HUDEP-2 (cell line): ENCODE results near the gene DLG4.
"Not testable (repeated sequence)": the region's sequence is repeated elsewhere in the genome, so short reads cannot be mapped to it uniquely, and the experiment has no call there.

Source experiments
- DNase-seq, 76 experiments: peaks; one replicate each; lab custom pipeline; 2025; ENCODE audit not compliant: unreplicated experiment in 76 of 76; lab: John Stamatoyannopoulos, UW

DLG4 gene

GRCh38 chr17:7250695-7251627, 31.3 kb upstream of the DLG4 start:
- DNase-seq, result peak in 2 of 76 experiments; percentile 35 to 47

DNA sequence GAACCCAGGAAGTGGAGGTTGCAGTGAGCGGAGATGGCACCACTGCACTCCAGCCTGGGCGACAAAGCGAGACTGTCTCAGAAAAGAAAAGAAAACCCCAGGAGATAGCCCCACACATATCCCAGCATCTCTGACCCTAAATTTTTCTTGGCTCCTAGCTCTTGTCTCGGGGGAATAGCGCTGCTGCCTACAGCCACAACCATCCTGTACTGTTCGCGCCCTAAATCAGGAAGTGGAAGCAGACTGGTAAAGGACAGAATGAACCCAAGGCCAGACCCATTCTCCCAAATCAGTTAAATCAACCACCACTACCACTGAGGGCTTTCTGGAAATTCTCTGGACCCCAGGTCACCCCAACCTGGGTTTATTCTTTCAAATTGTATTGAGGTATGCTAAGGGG, 30.2 kb upstream of the DLG4 start:
- no peak for DNase-seq

- no peak for DNase-seq
These were observed 29.6 kb upstream of the DLG4 start for GRCh38 chr17:7249214-7249613.

- no peak for DNase-seq
These were observed 29.2 kb upstream of the DLG4 start for GRCh38 chr17:7248796-7249195.

DNA sequence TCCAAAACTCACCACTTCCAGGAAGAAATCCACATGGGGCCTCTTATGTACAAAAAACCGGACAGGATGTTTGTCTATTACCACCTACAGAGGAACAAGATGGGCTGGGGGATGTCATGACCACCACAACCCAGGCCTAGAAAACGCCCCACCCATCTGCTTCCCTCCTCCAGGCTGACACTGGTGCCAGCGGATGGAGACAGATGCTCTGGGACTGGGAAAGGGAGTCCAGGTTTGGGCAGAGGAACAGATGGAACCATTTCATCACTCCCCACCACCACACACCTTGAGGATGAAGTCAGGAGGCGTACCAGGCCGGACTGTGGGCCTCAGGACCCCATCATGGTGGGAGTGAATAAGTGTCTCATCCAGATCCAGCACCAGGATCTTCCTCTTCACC, 27.1 kb upstream of the DLG4 start:
- no peak for DNase-seq

DNA sequence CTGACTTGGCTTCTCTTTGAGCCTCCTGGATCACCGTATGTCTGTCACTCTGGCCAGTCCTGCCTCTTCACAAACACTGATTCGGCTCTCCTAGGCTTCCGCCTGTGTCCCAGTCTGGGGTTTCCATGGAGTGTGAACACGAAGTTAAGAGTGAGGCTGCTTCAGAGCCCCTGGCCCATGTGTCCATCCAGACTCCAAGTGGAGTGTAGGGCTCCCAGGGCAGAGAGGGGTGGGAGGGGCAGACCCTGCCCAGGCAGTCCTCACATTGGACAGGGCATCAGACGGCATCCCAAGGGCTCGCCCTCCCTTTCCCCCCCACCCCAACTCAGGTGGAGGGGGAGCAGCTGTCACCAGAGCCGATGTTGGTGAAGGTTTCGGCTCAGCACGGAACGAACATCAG, 24.2 kb upstream of the DLG4 start:
- DNase-seq, result not testable (repeated sequence)

- no peak for DNase-seq
These were observed 23.8 kb upstream of the DLG4 start for GRCh38 chr17:7243453-7243729.

DNA sequence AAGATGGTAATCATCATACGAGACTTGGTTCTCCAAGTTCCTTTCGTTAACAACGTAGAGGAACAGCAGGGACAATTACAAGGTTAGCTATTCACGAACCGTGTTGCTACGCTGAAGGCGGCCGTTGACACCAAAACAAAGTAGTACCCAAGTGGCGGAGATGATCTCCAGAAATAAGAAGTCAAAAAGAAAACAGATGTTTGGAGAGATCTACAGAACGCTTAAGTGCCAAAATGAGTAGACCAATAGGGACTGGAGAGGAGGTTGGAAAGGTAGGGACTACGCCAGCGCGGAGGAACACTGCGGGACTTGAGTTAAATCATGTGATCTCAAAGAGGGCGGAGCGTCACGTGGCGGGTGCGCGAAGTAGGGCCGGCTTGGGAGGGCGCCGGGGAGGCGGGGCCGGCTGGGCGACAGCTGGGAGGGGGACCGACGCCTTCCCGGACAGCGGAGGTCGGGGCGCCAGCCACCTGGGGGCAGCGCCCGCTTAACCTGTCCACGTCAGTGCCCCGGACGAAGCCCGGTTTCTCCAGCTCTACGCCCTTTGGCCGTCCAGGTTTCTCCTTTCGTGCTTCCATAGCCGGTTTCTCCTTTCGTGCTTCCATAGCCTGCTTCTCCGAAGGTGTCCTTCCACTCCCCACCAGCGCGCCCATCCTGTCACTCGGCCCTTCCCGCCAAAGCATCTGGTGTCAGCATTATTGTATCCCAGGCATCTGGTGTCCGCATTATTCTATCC, 23.2 kb upstream of the DLG4 start:
- DNase-seq, result peak in 74 of 76 experiments; percentile 21 to 94 (median 88)

- DNase-seq, result peak in 70 of 76 experiments; percentile 43 to 93 (median 86)
These were observed 22.4 kb upstream of the DLG4 start, which contains the start of gene GABARAP for GRCh38 chr17:7241783-7242716. TSS of gene GABARAP (minus strand) at chr17:7242449. CDS start at chr17:7242330, 119 bp downstream.

GRCh38 chr17:7241090-7241733, 21.6 kb upstream of the DLG4 start:
- DNase-seq, result no peak

GRCh38 chr17:7240375-7240774, 20.7 kb upstream of the DLG4 start:
- no peak for DNase-seq

GRCh38 chr17:7239091-7240027, 19.7 kb upstream of the DLG4 start, which contains the start of gene PHF23:
TSS of gene PHF23 (minus strand) at chr17:7239457. CDS start at chr17:7239279, 178 bp downstream.
- peak in 75 of 76 experiments; percentile 76 to 100 (median 98) for DNase-seq

DNA sequence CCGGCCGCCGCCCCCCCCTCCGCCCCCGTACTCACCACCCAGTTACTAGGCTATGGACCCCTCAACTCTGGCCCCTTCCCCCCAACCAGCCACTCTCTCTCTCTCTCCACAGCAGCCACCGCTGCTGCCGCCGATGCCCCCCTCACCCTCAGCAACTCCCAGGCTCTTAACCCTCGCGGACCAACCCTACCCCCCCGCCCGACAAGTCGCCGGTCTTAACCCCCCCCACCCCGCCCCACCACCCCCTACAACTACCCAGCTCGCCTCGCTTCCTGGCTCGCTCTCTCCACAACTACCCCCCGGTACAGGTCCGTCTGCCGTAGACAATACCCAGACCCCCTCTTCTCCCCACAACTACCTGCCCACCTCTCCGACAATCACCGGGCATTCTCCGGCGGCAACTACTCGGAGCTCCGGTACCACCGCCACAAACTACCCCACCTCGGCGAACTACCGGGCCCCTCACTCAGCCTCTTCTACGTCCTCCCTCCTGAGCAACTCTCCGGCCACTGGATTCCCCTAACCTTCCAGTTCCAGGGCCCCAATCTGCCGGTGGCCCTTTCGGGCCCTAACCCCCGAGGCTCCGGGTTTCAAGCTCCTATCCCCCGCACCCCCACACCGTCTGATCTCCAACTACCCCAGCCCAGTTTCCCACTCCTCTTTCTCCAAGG, 18.9 kb upstream of the DLG4 start:
- DNase-seq, result peak in 29 of 76 experiments; percentile 16 to 55 (median 35)

- peak in 61 of 76 experiments; percentile 17 to 89 (median 75) for DNase-seq
These were observed 18.3 kb upstream of the DLG4 start for GRCh38 chr17:7237761-7238419.

GRCh38 chr17:7237266-7237760, 17.7 kb upstream of the DLG4 start:
- no peak for DNase-seq

- no peak for DNase-seq
These were observed 17.2 kb upstream of the DLG4 start for GRCh38 chr17:7236808-7237207.
